Neural cell (in vitro differentiated cells): ENCODE measurements around the gene CDH20.

Experiments used
- CTCF ChIP-seq: fragments of 450-650 bp; IDR thresholded peaks from 2 replicates; pipeline ENCODE4 v1.5.1; 2014; ENCODE audit warnings: antibody characterized with exemption, mild to moderate bottlenecking, moderate library complexity; ENCODE audit not compliant: poor library complexity, severe bottlenecking
- POLR2AphosphoS5 ChIP-seq: IDR thresholded peaks from 2 replicates; pipeline ENCODE4 v1.6.1; 2012
- RAD21 ChIP-seq: fragments of 450-650 bp; conservative IDR thresholded peaks from 2 replicates; pipeline ENCODE4 v1.6.1; 2014; ENCODE audit warnings: antibody characterized with exemption, mild to moderate bottlenecking, moderate library complexity
- REST ChIP-seq: IDR thresholded peaks from 2 replicates; pipeline ENCODE4 v1.6.1; 2012; ENCODE audit warnings: borderline replicate concordance

DNA sequence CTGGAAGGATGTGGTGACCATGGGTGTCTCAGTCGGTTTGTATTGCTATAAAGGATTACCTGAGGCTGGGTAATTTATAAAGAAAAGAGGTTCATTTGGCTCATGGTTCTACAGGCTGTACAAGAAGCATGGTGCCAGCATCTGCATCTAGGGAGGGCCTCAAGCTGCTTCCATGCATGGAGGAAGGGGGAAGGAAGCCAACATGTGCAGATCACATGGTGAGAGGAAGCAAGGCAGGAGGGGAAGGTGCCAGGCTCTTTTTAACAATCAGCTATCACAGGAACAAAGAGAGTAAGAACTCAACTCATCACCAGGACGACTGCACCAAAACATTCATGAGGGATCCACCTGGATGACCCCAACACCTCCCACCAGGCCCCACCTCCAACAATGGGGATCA, 209.4 kb downstream of the CDH20 start:
- TF ChIP-seq RAD21 (no peak), CTCF (no peak), REST (no peak), POLR2AphosphoS5 (no peak)
